Esophagus squamous epithelium (tissue), 4 donors: ENCODE measurements around the gene TBC1D2B.

Experiments used
- POLR2A ChIP-seq, 4 donors: fragments of 450-650 bp; IDR thresholded peaks; one replicate each; pipeline ENCODE4 v1.6.1; 2017; ENCODE audit warnings: antibody characterized with exemption in 4 of 4, mild to moderate bottlenecking in 4 of 4, moderate library complexity in 3 of 4
- TF ChIP-seq, protein P1 (sequence below), 6 experiments: fragments of 450-650 bp in 4 of 6; fragments of 200-600 bp in 2 of 6; sonication (generic) in 2 of 6; IDR thresholded peaks; one replicate each; pipeline ENCODE4 v1.5.1; 2016 to 2019; ENCODE audit warnings: antibody characterized with exemption in 6 of 6, mild to moderate bottlenecking in 4 of 6, moderate library complexity in 4 of 6

DNA sequence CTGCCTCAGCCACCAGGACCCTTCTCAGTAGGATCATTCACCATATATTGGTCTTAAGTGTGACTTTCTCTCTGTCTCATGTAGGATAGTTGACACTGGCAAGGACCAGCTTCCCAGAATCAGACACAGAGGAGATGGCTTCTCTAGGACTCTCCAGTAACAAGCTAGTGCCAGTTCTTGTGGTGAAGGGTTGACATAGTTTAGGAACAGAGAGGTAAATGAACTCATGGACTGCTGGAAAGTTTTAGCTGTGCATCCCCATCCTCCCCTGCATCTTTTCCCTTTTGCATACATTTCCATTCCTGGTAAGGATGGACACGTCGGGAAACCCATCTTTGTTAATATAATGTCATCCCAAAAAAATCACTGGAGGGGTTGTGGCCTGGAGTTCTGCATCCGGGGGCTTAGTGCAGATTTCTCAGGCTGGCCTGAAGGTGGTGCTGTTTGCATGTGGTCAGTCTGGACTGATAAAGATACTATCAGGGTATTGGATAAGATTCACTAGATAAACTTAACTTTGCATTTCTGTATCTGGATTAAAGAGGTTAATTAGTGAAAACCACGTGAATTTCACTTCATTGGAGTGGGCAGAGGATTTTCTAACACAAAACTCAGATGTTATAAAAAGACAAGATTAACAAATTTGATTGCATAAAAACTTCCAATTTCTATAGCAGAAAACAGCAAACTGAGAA, 110.8 kb downstream of the TBC1D2B start:
- TF ChIP-seq, protein P1, sequence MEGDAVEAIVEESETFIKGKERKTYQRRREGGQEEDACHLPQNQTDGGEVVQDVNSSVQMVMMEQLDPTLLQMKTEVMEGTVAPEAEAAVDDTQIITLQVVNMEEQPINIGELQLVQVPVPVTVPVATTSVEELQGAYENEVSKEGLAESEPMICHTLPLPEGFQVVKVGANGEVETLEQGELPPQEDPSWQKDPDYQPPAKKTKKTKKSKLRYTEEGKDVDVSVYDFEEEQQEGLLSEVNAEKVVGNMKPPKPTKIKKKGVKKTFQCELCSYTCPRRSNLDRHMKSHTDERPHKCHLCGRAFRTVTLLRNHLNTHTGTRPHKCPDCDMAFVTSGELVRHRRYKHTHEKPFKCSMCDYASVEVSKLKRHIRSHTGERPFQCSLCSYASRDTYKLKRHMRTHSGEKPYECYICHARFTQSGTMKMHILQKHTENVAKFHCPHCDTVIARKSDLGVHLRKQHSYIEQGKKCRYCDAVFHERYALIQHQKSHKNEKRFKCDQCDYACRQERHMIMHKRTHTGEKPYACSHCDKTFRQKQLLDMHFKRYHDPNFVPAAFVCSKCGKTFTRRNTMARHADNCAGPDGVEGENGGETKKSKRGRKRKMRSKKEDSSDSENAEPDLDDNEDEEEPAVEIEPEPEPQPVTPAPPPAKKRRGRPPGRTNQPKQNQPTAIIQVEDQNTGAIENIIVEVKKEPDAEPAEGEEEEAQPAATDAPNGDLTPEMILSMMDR (IDR thresholded peaks at IDR 0.05) = peak; percentile 72 to 87 (median 81)
- no peak for TF ChIP-seq POLR2A (IDR thresholded peaks at IDR 0.05)
